ENCODE results near the gene SMPD4.

DNA sequence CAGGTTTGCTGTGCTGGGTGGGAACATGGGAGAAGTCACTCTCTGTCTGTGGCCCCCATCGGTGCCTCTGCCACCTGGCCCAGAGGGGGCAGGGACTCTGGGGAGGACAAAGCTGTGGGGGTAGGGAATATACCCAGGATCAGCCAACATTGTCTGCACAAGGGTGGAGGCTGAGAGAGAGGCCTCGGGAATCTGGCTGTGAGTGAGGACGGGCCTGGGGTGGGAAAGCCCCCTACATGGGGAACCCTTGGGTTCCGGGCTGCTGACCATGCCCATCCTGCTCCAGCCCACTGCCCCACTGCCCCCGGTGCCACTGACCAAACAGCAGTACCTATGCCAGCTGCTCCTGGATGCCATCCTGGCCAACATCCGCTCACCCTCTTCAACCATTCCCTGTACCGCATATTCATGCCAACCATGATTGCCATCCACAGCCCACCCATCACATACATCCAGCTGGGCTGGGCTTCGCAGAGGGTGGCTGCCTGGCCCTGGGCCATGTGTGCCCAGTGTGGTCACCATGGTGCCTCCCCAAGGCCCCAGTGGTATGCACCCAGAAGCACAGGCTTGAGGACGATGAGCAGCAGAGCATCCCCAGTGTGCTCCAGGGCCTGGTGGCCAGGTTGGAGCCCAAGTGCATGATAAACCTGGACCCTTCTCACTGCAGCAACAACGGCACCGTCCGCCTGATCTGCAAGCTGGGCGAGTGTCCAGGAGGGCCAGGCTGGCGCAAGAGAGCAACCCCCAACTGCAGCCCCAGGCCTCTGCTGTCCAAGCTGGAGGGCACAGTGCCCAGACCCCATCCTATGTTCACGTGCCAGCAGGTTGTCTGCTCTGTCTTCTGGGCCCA, 45.5 kb downstream of the SMPD4 start:
- no peak for TF ChIP-seq EZH2 (IDR thresholded peaks at IDR 0.05)
- no peak for TF ChIP-seq POLR2AphosphoS5 (IDR thresholded peaks at IDR 0.05; ENCODE audit: borderline replicate concordance, low read depth, low read length)
- TF ChIP-seq FOXP2 (optimal IDR thresholded peaks at IDR 0.05; ENCODE audit: control extremely low read depth, extremely low read length, insufficient read depth), result no peak
